HepG2 (cell line): ENCODE measurements around the gene SMIM41.

Source experiments
- CTCF ChIP-seq: sonication (generic); formaldehyde crosslinking; IDR thresholded peaks from 2 replicates; pipeline ENCODE4 v1.5.0; 2020; ENCODE audit warnings: mild to moderate bottlenecking, missing genetic modification reagents, moderate library complexity
- ZNF564 ChIP-seq: sonication (generic); formaldehyde crosslinking; IDR thresholded peaks from 2 replicates; pipeline ENCODE4 v1.8.1; 2023; ENCODE audit warnings: mild to moderate bottlenecking, missing genetic modification reagents
- ZNF816 ChIP-seq: sonication (generic); formaldehyde crosslinking; IDR thresholded peaks from 2 replicates; pipeline ENCODE4 v1.8.0; 2022; ENCODE audit warnings: missing genetic modification reagents, mild to moderate bottlenecking, borderline replicate concordance
- TF ChIP-seq, protein P1 (sequence below): sonication (generic); formaldehyde crosslinking; IDR thresholded peaks from 2 replicates; pipeline ENCODE4 v1.4.0; 2020; ENCODE audit warnings: missing genetic modification reagents
- TF ChIP-seq, protein P2 (sequence below): IDR thresholded peaks from 2 replicates; pipeline ENCODE4 v1.6.1; 2012; ENCODE audit warnings: low read length, improper control_type of control experiment

GRCh38 chr12:52141875-52142274, 62.4 kb downstream of the SMIM41 start:
- TF ChIP-seq, protein P1, sequence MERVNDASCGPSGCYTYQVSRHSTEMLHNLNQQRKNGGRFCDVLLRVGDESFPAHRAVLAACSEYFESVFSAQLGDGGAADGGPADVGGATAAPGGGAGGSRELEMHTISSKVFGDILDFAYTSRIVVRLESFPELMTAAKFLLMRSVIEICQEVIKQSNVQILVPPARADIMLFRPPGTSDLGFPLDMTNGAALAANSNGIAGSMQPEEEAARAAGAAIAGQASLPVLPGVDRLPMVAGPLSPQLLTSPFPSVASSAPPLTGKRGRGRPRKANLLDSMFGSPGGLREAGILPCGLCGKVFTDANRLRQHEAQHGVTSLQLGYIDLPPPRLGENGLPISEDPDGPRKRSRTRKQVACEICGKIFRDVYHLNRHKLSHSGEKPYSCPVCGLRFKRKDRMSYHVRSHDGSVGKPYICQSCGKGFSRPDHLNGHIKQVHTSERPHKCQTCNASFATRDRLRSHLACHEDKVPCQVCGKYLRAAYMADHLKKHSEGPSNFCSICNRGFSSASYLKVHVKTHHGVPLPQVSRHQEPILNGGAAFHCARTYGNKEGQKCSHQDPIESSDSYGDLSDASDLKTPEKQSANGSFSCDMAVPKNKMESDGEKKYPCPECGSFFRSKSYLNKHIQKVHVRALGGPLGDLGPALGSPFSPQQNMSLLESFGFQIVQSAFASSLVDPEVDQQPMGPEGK (CRISPR knock-in tag), result no peak
- TF ChIP-seq ZNF564 (CRISPR knock-in tag) (no peak), CTCF (CRISPR knock-in tag) (no peak), ZNF816 (CRISPR knock-in tag) (no peak)
- TF ChIP-seq, protein P2, sequence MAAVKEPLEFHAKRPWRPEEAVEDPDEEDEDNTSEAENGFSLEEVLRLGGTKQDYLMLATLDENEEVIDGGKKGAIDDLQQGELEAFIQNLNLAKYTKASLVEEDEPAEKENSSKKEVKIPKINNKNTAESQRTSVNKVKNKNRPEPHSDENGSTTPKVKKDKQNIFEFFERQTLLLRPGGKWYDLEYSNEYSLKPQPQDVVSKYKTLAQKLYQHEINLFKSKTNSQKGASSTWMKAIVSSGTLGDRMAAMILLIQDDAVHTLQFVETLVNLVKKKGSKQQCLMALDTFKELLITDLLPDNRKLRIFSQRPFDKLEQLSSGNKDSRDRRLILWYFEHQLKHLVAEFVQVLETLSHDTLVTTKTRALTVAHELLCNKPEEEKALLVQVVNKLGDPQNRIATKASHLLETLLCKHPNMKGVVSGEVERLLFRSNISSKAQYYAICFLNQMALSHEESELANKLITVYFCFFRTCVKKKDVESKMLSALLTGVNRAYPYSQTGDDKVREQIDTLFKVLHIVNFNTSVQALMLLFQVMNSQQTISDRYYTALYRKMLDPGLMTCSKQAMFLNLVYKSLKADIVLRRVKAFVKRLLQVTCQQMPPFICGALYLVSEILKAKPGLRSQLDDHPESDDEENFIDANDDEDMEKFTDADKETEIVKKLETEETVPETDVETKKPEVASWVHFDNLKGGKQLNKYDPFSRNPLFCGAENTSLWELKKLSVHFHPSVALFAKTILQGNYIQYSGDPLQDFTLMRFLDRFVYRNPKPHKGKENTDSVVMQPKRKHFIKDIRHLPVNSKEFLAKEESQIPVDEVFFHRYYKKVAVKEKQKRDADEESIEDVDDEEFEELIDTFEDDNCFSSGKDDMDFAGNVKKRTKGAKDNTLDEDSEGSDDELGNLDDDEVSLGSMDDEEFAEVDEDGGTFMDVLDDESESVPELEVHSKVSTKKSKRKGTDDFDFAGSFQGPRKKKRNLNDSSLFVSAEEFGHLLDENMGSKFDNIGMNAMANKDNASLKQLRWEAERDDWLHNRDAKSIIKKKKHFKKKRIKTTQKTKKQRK, result no peak
